HL-60 (cell line): Measurements from ENCODE around the gene VPS11.

Experiments used
- DNase-seq, 2 experiments: peaks; one replicate each; pipeline ENCODE4 v3.0.0-alpha.2; 2010 to 2020; ENCODE audit warnings: low read depth in 1 of 2, low spot score in 1 of 2
- H3K27ac ChIP-seq: fragments of 250-450 bp; sonication (Bioruptor Pico); replicated peaks from 2 replicates; pipeline ENCODE4 v1.5.1; 2020; ENCODE audit warnings: mild to moderate bottlenecking, moderate library complexity
- H3K27me3 ChIP-seq: fragments of 250-450 bp; sonication (Bioruptor Pico); 2 replicates; pipeline ENCODE4 v1.5.1; 2021; ENCODE audit warnings: mild to moderate bottlenecking, moderate library complexity; ENCODE audit not compliant: insufficient read depth, poor library complexity, severe bottlenecking
- H3K4me3 ChIP-seq: replicated peaks from 2 replicates; pipeline ENCODE4 v1.5.1; 2011; ENCODE audit warnings: mild to moderate bottlenecking, control low read depth, low read length; ENCODE audit not compliant: insufficient read depth
- CTCF ChIP-seq: IDR thresholded peaks from one replicate; pipeline ENCODE4 v1.5.1; 2011; ENCODE audit warnings: low read length, control low read depth, inconsistent platforms; ENCODE audit not compliant: insufficient read depth
- GABPA ChIP-seq: IDR thresholded peaks from 2 replicates; pipeline ENCODE4 v1.6.1; 2012; ENCODE audit warnings: low read depth
- POLR2AphosphoS5 ChIP-seq: IDR thresholded peaks from 2 replicates; pipeline ENCODE4 v1.6.1; 2012; ENCODE audit warnings: low read depth
- REST ChIP-seq: IDR thresholded peaks from 2 replicates; pipeline ENCODE4 v1.6.1; 2012; ENCODE audit warnings: low read depth; ENCODE audit not compliant: insufficient replicate concordance
- SPI1 ChIP-seq: IDR thresholded peaks from 2 replicates; pipeline ENCODE4 v1.6.1; 2012; ENCODE audit warnings: low read depth, mild to moderate bottlenecking, borderline replicate concordance

VPS11 gene

GRCh38 chr11:119087123-119087522, 19.5 kb downstream of the VPS11 start:
- no peak for DNase-seq
- Histone ChIP-seq H3K4me3 (no peak overlapping the region), H3K27ac (no peak overlapping the region), H3K27me3 (no peaks in the 10 kb centered on the region)
- TF ChIP-seq CTCF (no peak), REST (no peak), SPI1 (no peak), GABPA (no peak), POLR2AphosphoS5 (no peak)

- DNase-seq = peak in 1 of 2 experiments; percentile 56
- TF ChIP-seq POLR2AphosphoS5 = peak; percentile 74; the same call in 1 of the 2 replicates
- TF ChIP-seq GABPA = no peak
- Histone ChIP-seq H3K27ac (no peak overlapping the region), H3K4me3 (no peak overlapping the region), H3K27me3 (no peaks in the 10 kb centered on the region)
Measured at GRCh38 chr11:119087747-119088241, 20.2 kb downstream of the VPS11 start.

GRCh38 chr11:119088406-119088805, 20.8 kb downstream of the VPS11 start:
- DNase-seq = no peak
- Histone ChIP-seq H3K27me3 (no peaks in the 10 kb centered on the region), H3K27ac (no peak overlapping the region), H3K4me3 (no peak overlapping the region)
- TF ChIP-seq CTCF = no peak
- TF ChIP-seq GABPA = no peak

DNA sequence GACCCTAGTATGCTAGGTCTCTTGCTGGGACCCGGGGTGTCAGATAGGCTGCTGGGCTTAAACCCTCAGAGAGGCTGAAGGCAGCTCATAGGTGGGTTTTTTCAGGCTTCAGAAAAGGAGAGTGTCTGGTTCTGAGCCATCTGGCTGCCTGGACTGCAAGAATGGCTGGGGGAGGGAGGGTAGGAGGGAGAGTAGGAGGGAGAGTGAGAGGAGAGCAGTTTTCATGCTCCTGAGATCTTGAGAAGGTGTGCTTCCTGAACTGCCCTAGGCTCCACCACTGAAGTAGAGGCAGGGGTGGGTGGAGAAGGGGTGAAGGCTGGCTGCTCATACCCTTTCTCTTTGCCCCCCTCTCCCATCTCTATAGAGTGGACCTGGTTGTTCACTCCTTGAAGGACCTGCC, 21.7 kb downstream of the VPS11 start:
- no peak overlapping the region for H3K27ac ChIP-seq
- no peak for TF ChIP-seq REST
- TF ChIP-seq POLR2AphosphoS5 = no peak
- TF ChIP-seq CTCF = no peak
- no peak for TF ChIP-seq SPI1
- TF ChIP-seq GABPA = no peak
- no peaks in the 10 kb centered on the region for H3K27me3 ChIP-seq
- no peak for DNase-seq
- no peak overlapping the region for H3K4me3 ChIP-seq
